B cell (primary cell): ENCODE data around the gene PSMD6.

ENCODE experiments used
- CTCF ChIP-seq: fragments of 200-600 bp; IDR thresholded peaks from one replicate; pipeline ENCODE4 v1.8.0; 2022; ENCODE audit warnings: antibody characterized with exemption, mild to moderate bottlenecking
- EZH2 ChIP-seq: IDR thresholded peaks from 2 replicates; pipeline ENCODE4 v1.6.1; 2012; ENCODE audit warnings: borderline replicate concordance, low read depth, mild to moderate bottlenecking, moderate library complexity, low read length; ENCODE audit not compliant: insufficient read depth, poor library complexity, severe bottlenecking

DNA sequence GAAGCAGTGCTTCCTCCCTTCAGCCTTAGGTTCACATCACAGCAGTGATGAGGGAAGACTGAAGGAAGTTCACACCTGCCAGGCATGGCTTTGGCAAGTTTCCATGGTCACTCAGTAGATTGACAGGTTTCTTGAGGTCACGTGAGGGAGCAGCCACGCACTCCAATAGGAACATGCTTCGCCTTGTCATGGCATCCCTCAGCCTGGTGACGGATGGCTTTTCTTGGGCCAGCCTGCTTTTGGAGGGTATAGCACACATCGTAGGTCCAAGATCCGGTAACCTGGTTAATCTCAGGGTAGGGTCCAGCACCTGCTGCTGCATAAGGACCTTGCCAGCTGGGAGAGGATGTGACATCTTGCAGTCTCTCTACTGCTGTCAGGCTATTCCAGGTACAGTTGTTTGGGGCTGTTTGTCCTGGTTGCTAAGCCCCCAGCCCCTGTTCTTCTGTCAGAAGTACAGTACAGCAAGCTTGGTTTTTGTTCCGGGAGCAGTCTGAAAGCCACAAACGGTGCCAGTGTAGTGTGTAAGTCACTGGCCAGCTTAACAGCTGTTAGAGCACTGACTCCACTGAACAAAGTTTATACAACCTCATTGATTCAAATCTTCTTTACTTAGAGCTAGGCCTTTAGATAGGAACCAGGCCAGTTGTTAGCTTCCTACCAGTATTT, 42.3 kb downstream of the PSMD6 start:
- TF ChIP-seq CTCF (no peak), EZH2 (no peak)
